Keratinocyte (primary cell): ENCODE measurements around the gene SLC51B. TPM values are rescaled to one million over a fixed set of nuclear protein-coding genes. Genes with fewer than 3 reads are reported as not detected.

Experiments
- DNase-seq: peaks from one replicate; pipeline ENCODE4 v3.0.0-alpha.2; 2011; ENCODE audit warnings: low read depth, missing footprints, low spot score
- FAIRE-seq: peaks from 2 replicates; lab custom pipeline; 2011; peaks lifted over from hg19 to GRCh38; lab: Jason Lieb, UNC
- H2AFZ ChIP-seq: 2 replicates; pipeline ENCODE4 v1.6.0; 2012; ENCODE audit warnings: low read length, control low read depth, inconsistent platforms; ENCODE audit not compliant: control insufficient read depth
- H3K27ac ChIP-seq: 2 replicates; pipeline ENCODE4 v1.5.1; 2011; ENCODE audit warnings: low read length; ENCODE audit not compliant: control insufficient read depth, insufficient read depth
- H3K27me3 ChIP-seq: 3 replicates; pipeline ENCODE4 v1.6.0; 2011; ENCODE audit warnings: low read length; ENCODE audit not compliant: control insufficient read depth, insufficient read depth; ENCODE audit errors: extremely low read depth
- H3K36me3 ChIP-seq, 2 experiments: 2 replicates in 1 of 2; 3 replicates in 1 of 2; pipeline ENCODE4 v1.5.1; 2011; ENCODE audit warnings: low read length in 2 of 2, mild to moderate bottlenecking in 1 of 2; ENCODE audit not compliant: control insufficient read depth in 2 of 2, insufficient read depth in 2 of 2; ENCODE audit errors: extremely low read depth in 1 of 2
- H3K4me1 ChIP-seq: 3 replicates; pipeline ENCODE4 v1.5.1; 2011; ENCODE audit warnings: low read length; ENCODE audit not compliant: control insufficient read depth, insufficient read depth; ENCODE audit errors: extremely low read depth
- H3K4me2 ChIP-seq: 3 replicates; pipeline ENCODE4 v1.6.0; 2011; ENCODE audit warnings: low read depth, low read length; ENCODE audit not compliant: control insufficient read depth, insufficient read depth; ENCODE audit errors: extremely low read depth
- H3K4me3 ChIP-seq, 3 experiments: fragments of 200-600 bp in 1 of 3; sonication (generic) in 1 of 3; 2 replicates in 2 of 3; 3 replicates in 1 of 3; pipeline ENCODE4 v1.5.1; 2011 to 2016; ENCODE audit warnings: low read length in 3 of 3, mild to moderate bottlenecking in 3 of 3, control low read depth in 2 of 3, inconsistent platforms in 1 of 3, low read depth in 1 of 3, mixed read lengths in 1 of 3, mixed run types in 1 of 3, moderate library complexity in 1 of 3; ENCODE audit not compliant: control insufficient read depth in 2 of 3, insufficient read depth in 2 of 3; ENCODE audit errors: extremely low read depth in 1 of 3
- H3K79me2 ChIP-seq: 2 replicates; pipeline ENCODE4 v1.6.0; 2012; ENCODE audit warnings: low read length; ENCODE audit not compliant: control insufficient read depth, insufficient read depth
- H3K9ac ChIP-seq: 3 replicates; pipeline ENCODE4 v1.6.0; 2011; ENCODE audit warnings: low read length; ENCODE audit not compliant: control insufficient read depth, insufficient read depth; ENCODE audit errors: extremely low read depth
- H3K9me1 ChIP-seq: 3 replicates; pipeline ENCODE4 v1.6.0; 2011; ENCODE audit warnings: low read length; ENCODE audit not compliant: control insufficient read depth, insufficient read depth; ENCODE audit errors: extremely low read depth
- H3K9me3 ChIP-seq: 2 replicates; pipeline ENCODE4 v1.5.1; 2012; ENCODE audit warnings: low read depth, low read length; ENCODE audit not compliant: control insufficient read depth
- H4K20me1 ChIP-seq: 3 replicates; pipeline ENCODE4 v1.6.0; 2011; ENCODE audit warnings: low read length; ENCODE audit not compliant: control insufficient read depth, insufficient read depth; ENCODE audit errors: extremely low read depth
- EZH2 ChIP-seq: IDR thresholded peaks from one replicate; pipeline ENCODE4 v1.6.1; 2012; ENCODE audit warnings: inconsistent platforms, mild to moderate bottlenecking, low read length, moderate library complexity
- dilution Hi-C: fragments of 300-500 bp; cut with MboI; formaldehyde crosslinking; loops from one replicate; pipeline ENCODE4 v1.7.0; 2020; ENCODE audit warnings: low sequenced_read_pairs; ENCODE audit not compliant: extremely low pct_ligation_motif_present
- polyA plus RNA-seq, 5 experiments: library from polyadenylated mRNA; depleted of rRNA in 3 of 5; stranded (reverse) in 3 of 5; stranded (forward) in 1 of 5; unstranded in 1 of 5; fragments of >200 nt; gene quantifications; 1 replicate in 1 of 5; 2 replicates in 3 of 5; 3 replicates in 1 of 5; pipeline versions ENCODE4 v1.2.1 to v1.2.3, GENCODE V29; 2011 to 2012; ENCODE audit warnings: missing spikeins in 2 of 5, low read depth in 1 of 5, low replicate concordance in 1 of 5
- TF ChIP-seq, protein P1 (sequence below), 3 experiments: IDR thresholded peaks in 1 of 3; conservative IDR thresholded peaks in 1 of 3; optimal IDR thresholded peaks in 1 of 3; 2 replicates in 2 of 3; 3 replicates in 1 of 3; pipeline versions ENCODE3 to v1.5.1; 2011; ENCODE audit warnings: low read length in 3 of 3, mild to moderate bottlenecking in 3 of 3, moderate library complexity in 2 of 3, control low read depth in 1 of 3, inconsistent platforms in 1 of 3; ENCODE audit not compliant: insufficient read depth in 2 of 3; ENCODE audit errors: extremely low read depth in 1 of 3

SLC51B gene
- polyA plus RNA-seq, 1 donor (not counting 4 experiments of a cell fraction or from before 2014, with no cell fraction given): not detected

DNA sequence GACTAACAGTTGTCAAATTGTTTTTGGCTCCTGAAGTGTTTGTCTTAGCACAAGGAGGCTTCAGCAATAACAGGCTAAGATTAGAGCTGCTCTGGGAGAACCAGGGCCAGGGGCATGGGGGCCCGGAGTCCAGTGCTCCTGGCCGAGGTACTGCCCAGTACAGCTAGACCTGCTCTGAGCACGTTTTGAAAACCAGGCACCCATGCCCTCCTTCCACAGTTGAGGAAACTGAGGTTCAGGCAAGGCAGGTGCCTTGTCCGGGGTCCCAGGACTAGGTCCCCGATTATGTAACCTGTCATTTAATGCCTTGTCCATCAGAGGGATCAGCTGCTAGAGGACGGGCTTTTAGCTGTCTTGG, 50.5 kb downstream of the SLC51B start:
- TF ChIP-seq EZH2: no peak
- TF ChIP-seq, protein P1, sequence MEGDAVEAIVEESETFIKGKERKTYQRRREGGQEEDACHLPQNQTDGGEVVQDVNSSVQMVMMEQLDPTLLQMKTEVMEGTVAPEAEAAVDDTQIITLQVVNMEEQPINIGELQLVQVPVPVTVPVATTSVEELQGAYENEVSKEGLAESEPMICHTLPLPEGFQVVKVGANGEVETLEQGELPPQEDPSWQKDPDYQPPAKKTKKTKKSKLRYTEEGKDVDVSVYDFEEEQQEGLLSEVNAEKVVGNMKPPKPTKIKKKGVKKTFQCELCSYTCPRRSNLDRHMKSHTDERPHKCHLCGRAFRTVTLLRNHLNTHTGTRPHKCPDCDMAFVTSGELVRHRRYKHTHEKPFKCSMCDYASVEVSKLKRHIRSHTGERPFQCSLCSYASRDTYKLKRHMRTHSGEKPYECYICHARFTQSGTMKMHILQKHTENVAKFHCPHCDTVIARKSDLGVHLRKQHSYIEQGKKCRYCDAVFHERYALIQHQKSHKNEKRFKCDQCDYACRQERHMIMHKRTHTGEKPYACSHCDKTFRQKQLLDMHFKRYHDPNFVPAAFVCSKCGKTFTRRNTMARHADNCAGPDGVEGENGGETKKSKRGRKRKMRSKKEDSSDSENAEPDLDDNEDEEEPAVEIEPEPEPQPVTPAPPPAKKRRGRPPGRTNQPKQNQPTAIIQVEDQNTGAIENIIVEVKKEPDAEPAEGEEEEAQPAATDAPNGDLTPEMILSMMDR (optimal IDR thresholded peaks at IDR 0.05 in 1 of 3, IDR thresholded peaks at IDR 0.05 in 1 of 3, conservative IDR thresholded peaks at IDR 0.05 in 1 of 3; ENCODE audit: extremely low read depth in 1 of 3, insufficient read depth in 2 of 3, low read length in 3 of 3): no peak

DNA sequence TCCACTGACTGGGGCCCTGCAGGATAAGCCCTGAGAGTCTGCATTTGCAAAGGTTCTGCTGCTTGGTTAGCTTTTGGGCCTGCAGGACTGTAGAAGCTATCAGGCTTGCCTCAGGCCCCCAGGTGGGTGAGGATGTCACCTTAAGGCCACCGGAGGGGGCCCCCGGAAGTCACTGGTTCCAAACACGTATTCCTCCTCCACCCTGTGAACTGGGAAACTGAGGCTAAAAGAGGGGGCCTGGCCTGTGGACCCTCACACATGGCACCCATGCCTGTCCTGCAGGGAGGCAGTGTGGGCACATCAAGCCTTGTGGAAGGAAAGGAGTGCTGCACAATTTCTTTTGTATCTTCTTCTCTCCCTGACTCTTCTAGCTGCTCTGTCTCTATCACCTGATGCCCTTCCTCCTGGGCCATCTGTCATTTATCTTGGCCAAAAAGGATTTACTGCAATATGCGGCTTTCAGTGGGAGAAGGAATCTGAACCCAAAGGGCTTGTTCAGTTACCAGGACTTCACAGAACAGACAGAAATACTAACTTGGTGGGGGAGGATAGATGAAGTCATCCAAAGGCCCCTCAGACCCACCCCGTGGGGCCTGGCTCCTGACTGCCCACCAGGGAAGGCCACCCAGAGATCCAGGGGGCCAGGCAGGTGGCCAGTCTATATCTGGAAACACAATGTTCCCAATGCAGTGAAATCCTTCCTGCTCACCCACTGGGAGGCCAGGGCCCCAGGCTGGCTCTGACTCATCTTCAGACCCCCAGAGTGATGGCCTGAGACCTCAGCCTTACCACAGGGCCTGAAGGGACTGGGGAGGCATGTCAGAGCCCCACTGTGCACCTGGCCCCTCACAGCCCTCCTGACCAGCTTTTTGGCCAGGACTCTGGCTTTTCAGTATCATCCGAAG, 51.5 kb downstream of the SLC51B start:
- Histone ChIP-seq H3K4me1 (no peaks in the 10 kb centered on the region), H3K27ac (no peak overlapping the region), H3K79me2 (no peaks in the 10 kb centered on the region), H3K4me2 (no peak overlapping the region), H4K20me1 (no peaks in the 10 kb centered on the region), H2AFZ (no peak overlapping the region), H3K27me3 (no peaks in the 10 kb centered on the region), H3K9ac (no peak overlapping the region), H3K36me3 (peaks cover 12 to 22% of the 10 kb centered on the region in 2 experiments), H3K9me3 (no peaks in the 10 kb centered on the region), H3K4me3 (no peak overlapping the region), H3K9me1 (no peaks in the 10 kb centered on the region)
- TF ChIP-seq, protein P1 (optimal IDR thresholded peaks at IDR 0.05 in 1 of 3, IDR thresholded peaks at IDR 0.05 in 1 of 3, conservative IDR thresholded peaks at IDR 0.05 in 1 of 3; ENCODE audit: extremely low read depth in 1 of 3, insufficient read depth in 2 of 3, low read length in 3 of 3): no peak
- dilution Hi-C loops: no loop called here
- no peak for DNase-seq
- no peak for FAIRE-seq

More for the DNA sequence above, 50.5 kb downstream of the SLC51B start:
- DNase-seq (no peak), FAIRE-seq (no peak)
- Histone ChIP-seq H3K9me3 (no peaks in the 10 kb centered on the region), H3K4me3 (no peak overlapping the region), H3K27me3 (no peaks in the 10 kb centered on the region), H2AFZ (no peak overlapping the region), H3K79me2 (no peaks in the 10 kb centered on the region), H3K9ac (no peak overlapping the region), H4K20me1 (no peaks in the 10 kb centered on the region), H3K27ac (no peak overlapping the region), H3K36me3 (peaks cover 12 to 16% of the 10 kb centered on the region in 2 experiments), H3K4me1 (no peaks in the 10 kb centered on the region), H3K9me1 (no peaks in the 10 kb centered on the region), H3K4me2 (no peak overlapping the region)
- dilution Hi-C loops: no loop called here
